Right atrium auricular region (tissue), 2 donors: ENCODE data around the gene ZNF487. TPM values are rescaled to one million over a fixed set of nuclear protein-coding genes. Genes with fewer than 3 reads are reported as not detected.

ENCODE experiments used
- DNase-seq: peaks from one replicate; pipeline ENCODE4 v3.0.0-alpha.2; 2019; ENCODE audit warnings: low spot score
- H3K27ac ChIP-seq, 2 donors: fragments of 200-600 bp; sonication (generic); 1 replicate in 1 of 2; 2 replicates in 1 of 2; pipeline ENCODE4 v1.5.1; 2016 to 2019
- H3K27me3 ChIP-seq, 2 donors: fragments of 200-600 bp; sonication (generic); one replicate each; pipeline versions ENCODE4 v1.5.1 to v1.6.0; 2017 to 2019
- H3K36me3 ChIP-seq: fragments of 200-600 bp; sonication (generic); one replicate; pipeline ENCODE4 v1.5.1; 2016
- H3K4me1 ChIP-seq, 2 donors: fragments of 200-600 bp; sonication (generic); one replicate each; pipeline versions ENCODE4 v1.5.1 to v1.6.0; 2017 to 2019
- H3K4me3 ChIP-seq, 2 donors: fragments of 200-600 bp; sonication (generic); 1 replicate in 1 of 2; 2 replicates in 1 of 2; pipeline ENCODE4 v1.5.1; 2017 to 2019; ENCODE audit warnings: mild to moderate bottlenecking in 1 of 2, moderate library complexity in 1 of 2
- H3K9me3 ChIP-seq, 2 donors: fragments of 200-600 bp; sonication (generic); one replicate each; pipeline ENCODE4 v1.5.1; 2019
- CTCF ChIP-seq, 2 donors: fragments of 200-600 bp; sonication (generic); IDR thresholded peaks; one replicate each; pipeline ENCODE4 v1.5.1; 2019; ENCODE audit warnings: antibody characterized with exemption in 2 of 2
- total RNA-seq, 2 donors: library from RNA; depleted of rRNA; stranded (reverse); fragments of >200 nt; gene quantifications; one replicate each; pipeline ENCODE4 v1.1.0, GENCODE V29; 2016

The ZNF487 gene
- total RNA-seq, 2 donors from 2014 or later, result 3.9 to 4.9 TPM

- Histone ChIP-seq H3K4me1 (peaks cover 0 to 55% of the 10 kb centered on the region in 2 donors), H3K36me3 (no peaks in the 10 kb centered on the region), H3K27me3 (no peaks in the 10 kb centered on the region), H3K27ac (peak overlapping the region; percentile 98 to 100), H3K9me3 (no peaks in the 10 kb centered on the region), H3K4me3 (peak overlapping the region; percentile 69 to 77)
- DNase-seq, result peak; percentile 96
- peak in 1 of 2 donors; percentile 55 for TF ChIP-seq CTCF (IDR thresholded peaks at IDR 0.05)
Measured at GRCh38 chr10:43407576-43408330, 29.2 kb upstream of the ZNF487 start.

GRCh38 chr10:43408331-43408709, 28.6 kb upstream of the ZNF487 start:
- peak overlapping the region; percentile 69 to 77 for H3K4me3 ChIP-seq
- peaks cover 0 to 49% of the 10 kb centered on the region in 2 donors for H3K4me1 ChIP-seq
- no peaks in the 10 kb centered on the region for H3K36me3 ChIP-seq
- H3K9me3 ChIP-seq, result no peaks in the 10 kb centered on the region
- no peaks in the 10 kb centered on the region for H3K27me3 ChIP-seq
- DNase-seq, result no peak
- peak; percentile 11 to 21 for TF ChIP-seq CTCF (IDR thresholded peaks at IDR 0.05)
- peak overlapping the region; percentile 98 to 100 for H3K27ac ChIP-seq

GRCh38 chr10:43408710-43409384, 28.1 kb upstream of the ZNF487 start, which contains the start of gene HNRNPF:
HNRNPF (minus strand) TSS chr10:43409186; CDS start chr10:43387884, 21,302 bp downstream.
- H3K27ac ChIP-seq, result peak within 1 kb of the TSS; percentile 98 to 100
- H3K4me3 ChIP-seq, result peak within 1 kb of the TSS; percentile 69 to 77
- no peaks in the 10 kb centered on the region for H3K27me3 ChIP-seq
- H3K36me3 ChIP-seq, result no peaks in the 10 kb centered on the region
- H3K4me1 ChIP-seq, result peaks cover 0 to 44% of the 10 kb centered on the region in 2 donors
- no peaks in the 10 kb centered on the region for H3K9me3 ChIP-seq
- DNase-seq, result peak; percentile 95
- no peak for TF ChIP-seq CTCF (IDR thresholded peaks at IDR 0.05)

GRCh38 chr10:43409385-43410109, 27.4 kb upstream of the ZNF487 start:
- Histone ChIP-seq H3K9me3 (no peaks in the 10 kb centered on the region), H3K27ac (peak overlapping the region; percentile 98 to 100), H3K27me3 (no peaks in the 10 kb centered on the region), H3K4me3 (peak overlapping the region; percentile 69 to 77), H3K4me1 (peaks cover 0 to 40% of the 10 kb centered on the region in 2 donors), H3K36me3 (no peaks in the 10 kb centered on the region)
- no peak for DNase-seq
- no peak for TF ChIP-seq CTCF (IDR thresholded peaks at IDR 0.05)

- Histone ChIP-seq H3K36me3 (no peaks in the 10 kb centered on the region), H3K27me3 (no peaks in the 10 kb centered on the region), H3K4me3 (no peak overlapping the region), H3K9me3 (no peaks in the 10 kb centered on the region), H3K4me1 (peaks cover 0 to 32% of the 10 kb centered on the region in 2 donors), H3K27ac (no peak overlapping the region)
- DNase-seq, result no peak
- no peak for TF ChIP-seq CTCF (IDR thresholded peaks at IDR 0.05)
Measured at GRCh38 chr10:43410345-43410744, 26.6 kb upstream of the ZNF487 start.
